ENCODE measurements around the gene DAB2IP. TPM values are rescaled to one million over a fixed set of nuclear protein-coding genes. Genes with fewer than 3 reads are reported as not detected.
"Not testable (repeated sequence)": the region's sequence is repeated elsewhere in the genome, so short reads cannot be mapped to it uniquely, and the experiment has no call there.

The DAB2IP gene
- total RNA-seq, 4 donors from 2014 or later: 35.2 to 56.4 (median 51.4) TPM

DNA sequence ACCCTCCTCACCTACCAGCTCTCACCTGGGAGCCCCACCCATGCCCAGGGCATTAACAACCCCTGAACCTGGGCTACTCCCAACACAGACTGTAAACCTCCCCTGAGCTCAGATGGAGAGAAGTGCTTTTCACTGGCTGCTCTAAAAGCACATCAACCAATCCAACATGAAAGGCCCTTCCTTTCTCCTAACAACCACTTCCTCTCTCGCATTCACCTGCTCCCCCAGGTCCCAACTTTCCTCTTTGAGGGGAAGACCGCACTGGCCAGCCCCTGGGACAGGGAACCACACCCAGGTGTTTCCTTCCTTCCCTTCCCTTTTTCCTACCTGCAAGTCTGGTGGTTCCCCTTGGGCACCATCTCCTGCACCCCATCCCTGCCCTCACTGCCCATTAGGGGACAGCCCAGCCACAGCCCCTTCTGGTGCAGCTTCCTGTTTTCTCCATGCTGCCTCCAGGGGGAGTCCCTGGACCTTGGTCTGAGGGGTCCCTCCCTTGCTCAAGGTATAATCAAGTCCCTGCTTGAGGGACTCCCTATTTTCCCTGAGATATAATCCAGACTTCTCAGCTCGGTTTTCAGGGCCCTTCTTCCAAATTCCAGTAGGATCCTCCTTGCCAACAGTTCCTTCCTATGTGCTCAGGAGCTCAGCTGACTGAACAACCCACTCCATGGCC lies 30.5 kb upstream of the DAB2IP start:
- Histone ChIP-seq H3K36me3 (no peaks in the 10 kb centered on the region), H3K4me1 (peaks cover 0 to 10% (median 0%) of the 10 kb centered on the region in 4 donors), H3K9me3 (no peaks in the 10 kb centered on the region), H3K4me3 (no peak overlapping the region), H3K27ac (no peak overlapping the region), H3K27me3 (no peaks in the 10 kb centered on the region)
- DNase-seq (ENCODE audit: low spot score in 2 of 2): no peak
- 60 to 66% methylated on average over 3 of the region's 3 CpGs for WGBS, 2 donors
- no peak for TF ChIP-seq POLR2A (IDR thresholded peaks at IDR 0.05)
- TF ChIP-seq, protein P1, sequence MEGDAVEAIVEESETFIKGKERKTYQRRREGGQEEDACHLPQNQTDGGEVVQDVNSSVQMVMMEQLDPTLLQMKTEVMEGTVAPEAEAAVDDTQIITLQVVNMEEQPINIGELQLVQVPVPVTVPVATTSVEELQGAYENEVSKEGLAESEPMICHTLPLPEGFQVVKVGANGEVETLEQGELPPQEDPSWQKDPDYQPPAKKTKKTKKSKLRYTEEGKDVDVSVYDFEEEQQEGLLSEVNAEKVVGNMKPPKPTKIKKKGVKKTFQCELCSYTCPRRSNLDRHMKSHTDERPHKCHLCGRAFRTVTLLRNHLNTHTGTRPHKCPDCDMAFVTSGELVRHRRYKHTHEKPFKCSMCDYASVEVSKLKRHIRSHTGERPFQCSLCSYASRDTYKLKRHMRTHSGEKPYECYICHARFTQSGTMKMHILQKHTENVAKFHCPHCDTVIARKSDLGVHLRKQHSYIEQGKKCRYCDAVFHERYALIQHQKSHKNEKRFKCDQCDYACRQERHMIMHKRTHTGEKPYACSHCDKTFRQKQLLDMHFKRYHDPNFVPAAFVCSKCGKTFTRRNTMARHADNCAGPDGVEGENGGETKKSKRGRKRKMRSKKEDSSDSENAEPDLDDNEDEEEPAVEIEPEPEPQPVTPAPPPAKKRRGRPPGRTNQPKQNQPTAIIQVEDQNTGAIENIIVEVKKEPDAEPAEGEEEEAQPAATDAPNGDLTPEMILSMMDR (IDR thresholded peaks at IDR 0.05): no peak
- TF ChIP-seq EP300 (IDR thresholded peaks at IDR 0.05): no peak

DNA sequence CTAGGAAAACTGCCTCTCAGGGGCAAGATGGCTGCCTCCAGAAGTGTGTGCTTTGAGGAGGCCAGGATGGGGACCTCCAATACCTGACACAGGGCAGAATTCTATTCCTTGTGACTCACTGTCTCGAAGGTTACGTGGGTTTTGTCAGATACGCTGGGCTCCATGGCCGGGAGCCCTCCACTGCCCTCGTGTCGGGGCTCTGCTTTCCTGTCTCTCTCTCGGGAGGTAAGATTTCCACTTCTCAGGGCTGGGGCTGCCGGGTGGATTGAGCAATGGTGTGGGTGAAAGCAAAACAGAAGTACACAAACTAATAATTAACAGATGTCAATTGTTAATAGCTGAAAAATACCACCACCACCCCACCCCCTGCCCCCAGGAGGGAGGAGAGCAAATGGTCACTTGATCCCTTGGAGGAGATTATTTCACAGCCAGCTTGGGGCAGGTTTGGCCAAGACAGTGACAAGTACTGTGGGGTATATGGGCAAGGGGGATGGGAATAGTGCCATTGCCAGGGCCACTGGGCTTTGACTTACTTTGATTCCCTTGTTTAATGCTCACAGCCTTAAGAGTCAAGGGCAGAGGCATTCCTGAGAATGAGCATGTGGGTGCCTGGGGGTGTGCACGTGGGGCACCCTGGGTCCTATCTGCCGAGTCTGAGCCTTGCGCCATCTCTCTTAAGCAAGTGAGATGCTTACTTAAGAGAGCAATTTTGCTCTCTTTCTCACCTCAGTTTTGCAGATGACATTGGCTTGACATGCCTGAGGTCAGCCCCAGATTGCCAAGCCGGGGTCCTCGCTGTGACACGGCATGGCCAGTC lies 28.8 kb upstream of the DAB2IP start:
- Histone ChIP-seq H3K36me3 (no peaks in the 10 kb centered on the region), H3K4me3 (no peak overlapping the region), H3K27ac (no peak overlapping the region), H3K27me3 (no peaks in the 10 kb centered on the region), H3K4me1 (peaks cover 0 to 13% (median 0%) of the 10 kb centered on the region in 4 donors), H3K9me3 (no peaks in the 10 kb centered on the region)
- WGBS, 2 donors: 69 to 72% methylated on average over 13 to 14 of the region's 14 CpGs
- DNase-seq (ENCODE audit: low spot score in 2 of 2): no peak
- TF ChIP-seq POLR2A (IDR thresholded peaks at IDR 0.05): no peak
- TF ChIP-seq EP300 (IDR thresholded peaks at IDR 0.05): no peak
- TF ChIP-seq, protein P1 (IDR thresholded peaks at IDR 0.05): no peak

DNA sequence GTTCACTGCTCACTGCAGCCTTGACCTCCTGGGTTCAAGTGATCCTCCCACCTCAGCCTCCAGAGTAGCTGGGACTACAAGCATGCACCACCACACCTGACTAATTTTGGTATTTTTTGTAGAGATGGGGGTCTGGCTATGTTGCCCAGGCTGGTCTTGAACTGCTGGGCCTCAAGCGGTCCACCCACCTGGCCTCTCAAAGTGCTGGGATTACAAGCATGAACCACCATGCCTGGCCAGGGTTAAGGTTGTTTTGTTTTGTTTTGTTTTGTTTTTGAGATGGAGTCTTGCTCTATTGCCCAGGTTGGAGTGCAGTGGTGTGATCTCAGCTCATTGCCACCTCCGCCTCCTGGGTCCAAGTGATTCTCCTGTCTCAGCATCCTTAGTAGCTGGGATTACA lies 28.0 kb upstream of the DAB2IP start:
- 95 to 97% methylated on average over 2 of the region's 2 CpGs for WGBS, 2 donors

DNA sequence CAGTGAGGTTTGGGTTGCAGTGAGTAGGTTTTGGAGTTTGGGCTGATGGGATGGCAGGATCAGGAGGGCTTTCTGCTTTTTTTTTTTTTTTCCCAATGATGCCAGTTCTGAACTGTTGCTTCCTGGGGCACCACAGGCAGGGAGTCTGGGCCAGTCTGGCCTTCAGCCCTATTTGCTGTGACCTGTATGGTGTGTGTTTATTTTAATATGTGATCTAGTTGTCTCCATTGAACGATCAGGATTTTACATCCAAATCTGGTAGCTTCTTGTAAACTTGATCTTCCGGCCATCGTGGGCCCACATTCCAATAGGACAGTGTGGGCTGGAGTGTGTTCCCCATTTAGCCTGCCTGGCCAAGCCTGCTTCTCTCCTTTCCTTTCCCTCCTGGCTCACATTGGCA lies 25.8 kb upstream of the DAB2IP start:
- Histone ChIP-seq H3K4me1 (peaks cover 0 to 17% (median 0%) of the 10 kb centered on the region in 4 donors), H3K27me3 (no peaks in the 10 kb centered on the region), H3K4me3 (no peak overlapping the region), H3K27ac (no peak overlapping the region), H3K36me3 (no peaks in the 10 kb centered on the region), H3K9me3 (no peaks in the 10 kb centered on the region)
- DNase-seq (ENCODE audit: low spot score in 2 of 2): no peak
- 54 to 68% methylated on average over 3 of the region's 3 CpGs for WGBS, 2 donors
- TF ChIP-seq POLR2A (IDR thresholded peaks at IDR 0.05): no peak
- TF ChIP-seq EP300 (IDR thresholded peaks at IDR 0.05): no peak
- TF ChIP-seq, protein P1 (IDR thresholded peaks at IDR 0.05): no peak

More for the DNA sequence above, 28.0 kb upstream of the DAB2IP start:
- not testable (repeated sequence) for H3K4me3 ChIP-seq; H3K9me3 ChIP-seq; H3K27me3 ChIP-seq; H3K36me3 ChIP-seq; DNase-seq (ENCODE audit: low spot score in 2 of 2); H3K27ac ChIP-seq
- peaks cover 0 to 17% (median 0%) of the 10 kb centered on the region in 4 donors for H3K4me1 ChIP-seq

DNA sequence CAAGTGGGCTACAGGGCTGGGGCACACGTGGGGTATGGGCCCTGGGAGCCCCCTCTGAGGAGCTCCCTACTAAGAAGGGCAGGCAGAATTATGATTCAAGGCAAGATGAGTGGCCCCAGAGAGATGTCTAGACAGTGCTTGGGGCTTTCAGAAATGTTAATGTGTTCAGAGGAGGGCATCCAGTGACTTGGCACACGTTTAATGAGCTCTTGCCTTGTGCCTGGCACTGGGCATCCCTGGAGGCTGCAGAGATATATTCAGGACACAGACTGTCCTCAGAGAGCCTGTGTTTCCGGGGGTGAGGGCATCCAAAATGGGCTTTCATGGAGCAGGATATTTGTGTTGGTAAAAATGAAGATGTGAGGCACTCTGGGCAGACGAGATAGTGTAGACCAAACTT lies 25.4 kb upstream of the DAB2IP start:
- H3K27ac ChIP-seq: no peak overlapping the region
- H3K9me3 ChIP-seq: no peaks in the 10 kb centered on the region
- no peak for DNase-seq (ENCODE audit: low spot score in 2 of 2)
- WGBS, 2 donors: 76 to 82% methylated on average over 4 of the region's 4 CpGs
- peaks cover 0 to 17% (median 0%) of the 10 kb centered on the region in 4 donors for H3K4me1 ChIP-seq
- no peaks in the 10 kb centered on the region for H3K36me3 ChIP-seq
- TF ChIP-seq EP300 (IDR thresholded peaks at IDR 0.05) (no peak), POLR2A (IDR thresholded peaks at IDR 0.05) (no peak)
- TF ChIP-seq, protein P1 (IDR thresholded peaks at IDR 0.05): no peak
- H3K27me3 ChIP-seq: no peaks in the 10 kb centered on the region
- H3K4me3 ChIP-seq: no peak overlapping the region

Measured in tibial nerve (tissue), 4 donors.